K562 treated with DMSO at 1 percent for 4 hours (cell line): Measurements from ENCODE around the gene FKBP4. TPM values are rescaled to one million over a fixed set of nuclear protein-coding genes. Genes with fewer than 3 reads are reported as not detected.

ENCODE experiments used
- total RNA-seq: library from RNA; unstranded; fragments of 300-600 nt; gene quantifications from 2 replicates; pipeline ENCODE4 v1.2.3, GENCODE V29; 2022; ENCODE audit not compliant: insufficient read depth

Gene FKBP4
- total RNA-seq: 40.6 and 47.9 TPM in 2 replicates

GRCh38 chr12:2794736-2795289 lies at the start of gene FKBP4:
TSS of gene FKBP4 (plus strand) at chr12:2794970. CDS start at chr12:2795140, 170 bp downstream.

GRCh38 chr12:2812290-2813213 lies 17.8 kb downstream of the FKBP4 start, which contains the start of gene ITFG2:
TSS of gene ITFG2 (plus strand) at chr12:2812668. CDS start at chr12:2812761, 93 bp downstream.

DNA sequence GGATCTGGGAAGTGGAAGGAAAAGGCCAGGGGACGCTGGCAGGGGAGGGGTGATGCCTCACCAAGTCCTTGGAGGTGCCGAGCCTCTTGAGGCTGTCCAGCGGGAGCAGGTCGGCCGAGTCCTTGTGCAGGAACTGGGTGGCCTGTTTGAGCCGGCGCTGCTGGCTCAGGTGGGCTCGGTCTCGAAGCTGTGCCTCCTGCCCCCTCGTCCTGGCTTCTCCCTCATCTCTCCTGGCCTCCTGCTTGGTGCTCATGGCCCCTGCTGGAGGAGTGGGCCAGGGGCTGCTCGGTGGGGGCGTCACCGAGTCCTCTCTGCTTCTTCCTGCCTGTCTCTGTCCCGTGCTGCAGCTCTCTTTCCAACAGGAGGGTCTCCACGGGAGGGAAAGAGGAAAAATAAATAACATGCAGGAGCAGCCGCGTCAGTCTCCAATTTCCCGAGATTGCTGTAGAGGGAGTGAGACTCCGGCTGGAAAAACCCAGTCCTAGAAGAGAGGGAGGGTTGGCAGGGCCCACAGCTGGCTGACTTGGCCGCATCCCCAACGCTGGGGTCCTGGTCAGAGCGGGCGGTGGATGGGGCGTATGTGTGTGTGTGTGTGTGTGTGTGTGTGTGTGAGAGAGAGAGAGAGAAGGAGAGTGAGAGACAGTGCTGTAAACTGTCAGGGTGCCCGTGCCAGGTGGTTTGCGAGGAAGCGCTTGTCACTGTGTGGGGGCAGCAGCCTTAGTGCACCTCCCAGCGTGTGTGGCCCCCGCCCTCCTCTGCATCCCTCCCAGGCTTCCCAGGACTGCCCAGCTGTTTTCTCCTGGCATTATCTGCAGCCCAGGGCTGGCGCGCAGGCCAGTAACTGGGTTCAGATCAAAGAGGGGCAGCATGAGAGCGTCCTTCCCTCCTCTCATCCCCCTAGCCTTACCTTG lies 40.1 kb downstream of the FKBP4 start, which contains the start of gene NRIP2:
TSS of gene NRIP2 (minus strand) at position 455 of the 911 bp plus-strand sequence. CDS start at position 403, 52 bp downstream.

Other genes starting within 250 kb of the FKBP4 start
- 5.8 and 15.6 TPM in 2 replicates for gene ITFG2, start 17.7 kb downstream of the FKBP4 start, total RNA-seq
- gene NRIP2, start 40.1 kb downstream of the FKBP4 start, total RNA-seq: 0.44 TPM in 1 of 2 replicates, not detected in the other
- not detected in 2 replicates for gene TEX52, start 62.1 kb downstream of the FKBP4 start, total RNA-seq
- 34.1 and 40.7 TPM in 2 replicates for gene FOXM1, start 82.2 kb downstream of the FKBP4 start, total RNA-seq
- gene RHNO1, start 82.3 kb downstream of the FKBP4 start, total RNA-seq: 16.7 and 19.1 TPM in 2 replicates
- 5.6 and 10.3 TPM in 2 replicates for gene TULP3, start 95.9 kb downstream of the FKBP4 start, total RNA-seq
- gene TEAD4, start 164.4 kb downstream of the FKBP4 start, total RNA-seq: 9.6 and 9.8 TPM in 2 replicates